ENCODE measurements around the gene PHLDA3. TPM values are rescaled to one million over a fixed set of nuclear protein-coding genes. Genes with fewer than 3 reads are reported as not detected.

The PHLDA3 gene
- polyA plus RNA-seq, 1 donor from 2014 or later: 35.1 TPM

DNA sequence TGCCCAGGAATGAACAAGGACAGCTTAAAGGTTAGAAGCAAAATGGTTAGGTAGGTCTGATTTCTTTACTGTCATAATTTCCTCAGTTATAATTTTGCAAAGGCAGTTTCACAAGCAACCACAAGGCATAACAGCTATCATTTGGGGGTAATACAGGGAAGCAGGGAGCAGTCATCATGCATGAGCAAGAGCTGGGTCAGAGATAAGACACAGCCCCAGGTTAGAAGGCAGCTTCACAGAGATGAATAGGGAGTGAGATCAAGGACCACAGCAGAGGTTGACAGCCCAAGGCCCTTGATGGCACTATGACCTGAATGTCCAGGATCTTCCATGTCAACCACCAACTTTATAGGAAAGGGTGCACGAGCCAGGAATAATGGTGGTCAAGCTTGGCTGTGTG lies 46.9 kb upstream of the PHLDA3 start:
- Histone ChIP-seq H3K9ac (ENCODE audit: low read length) (no peak overlapping the region), H3F3A (ENCODE audit: insufficient read depth, low read length, poor library complexity, severe bottlenecking) (no peaks in the 10 kb centered on the region), H3K4me3 (ENCODE audit: low read length) (no peak overlapping the region), H4K20me1 (ENCODE audit: insufficient read depth) (no peaks in the 10 kb centered on the region), H3K79me2 (replicated peaks; ENCODE audit: insufficient read depth, low read length) (no peaks in the 10 kb centered on the region), H3K9me3 (ENCODE audit: low read length) (no peaks in the 10 kb centered on the region), H2AFZ (ENCODE audit: low read depth, low read length) (no peak overlapping the region), H3K27ac (ENCODE audit: low read length) (no peak overlapping the region), H3K4me2 (ENCODE audit: low read length) (no peak overlapping the region), H3K27me3 (ENCODE audit: insufficient read depth, low read depth, low read length) (no peaks in the 10 kb centered on the region), H3K36me3 (ENCODE audit: insufficient read depth, low read length) (no peaks in the 10 kb centered on the region), H3K9me2 (ENCODE audit: insufficient read depth, low read length) (no peaks in the 10 kb centered on the region)
- TF ChIP-seq MXI1 (conservative IDR thresholded peaks at IDR 0.05; ENCODE audit: poor library complexity, severe bottlenecking) (no peak), POLR2AphosphoS5 (IDR thresholded peaks at IDR 0.05) (no peak), RAD21 (conservative IDR thresholded peaks at IDR 0.05) (no peak), EP300 (conservative IDR thresholded peaks at IDR 0.05; ENCODE audit: poor library complexity, severe bottlenecking) (no peak), EZH2 (IDR thresholded peaks at IDR 0.05; ENCODE audit: borderline replicate concordance, insufficient read depth, low read length, poor library complexity, severe bottlenecking) (no peak), SMC3 (conservative IDR thresholded peaks at IDR 0.05; ENCODE audit: poor library complexity) (no peak), TAF1 (IDR thresholded peaks at IDR 0.05; ENCODE audit: low read depth) (no peak)
- TF ChIP-seq, protein P1, sequence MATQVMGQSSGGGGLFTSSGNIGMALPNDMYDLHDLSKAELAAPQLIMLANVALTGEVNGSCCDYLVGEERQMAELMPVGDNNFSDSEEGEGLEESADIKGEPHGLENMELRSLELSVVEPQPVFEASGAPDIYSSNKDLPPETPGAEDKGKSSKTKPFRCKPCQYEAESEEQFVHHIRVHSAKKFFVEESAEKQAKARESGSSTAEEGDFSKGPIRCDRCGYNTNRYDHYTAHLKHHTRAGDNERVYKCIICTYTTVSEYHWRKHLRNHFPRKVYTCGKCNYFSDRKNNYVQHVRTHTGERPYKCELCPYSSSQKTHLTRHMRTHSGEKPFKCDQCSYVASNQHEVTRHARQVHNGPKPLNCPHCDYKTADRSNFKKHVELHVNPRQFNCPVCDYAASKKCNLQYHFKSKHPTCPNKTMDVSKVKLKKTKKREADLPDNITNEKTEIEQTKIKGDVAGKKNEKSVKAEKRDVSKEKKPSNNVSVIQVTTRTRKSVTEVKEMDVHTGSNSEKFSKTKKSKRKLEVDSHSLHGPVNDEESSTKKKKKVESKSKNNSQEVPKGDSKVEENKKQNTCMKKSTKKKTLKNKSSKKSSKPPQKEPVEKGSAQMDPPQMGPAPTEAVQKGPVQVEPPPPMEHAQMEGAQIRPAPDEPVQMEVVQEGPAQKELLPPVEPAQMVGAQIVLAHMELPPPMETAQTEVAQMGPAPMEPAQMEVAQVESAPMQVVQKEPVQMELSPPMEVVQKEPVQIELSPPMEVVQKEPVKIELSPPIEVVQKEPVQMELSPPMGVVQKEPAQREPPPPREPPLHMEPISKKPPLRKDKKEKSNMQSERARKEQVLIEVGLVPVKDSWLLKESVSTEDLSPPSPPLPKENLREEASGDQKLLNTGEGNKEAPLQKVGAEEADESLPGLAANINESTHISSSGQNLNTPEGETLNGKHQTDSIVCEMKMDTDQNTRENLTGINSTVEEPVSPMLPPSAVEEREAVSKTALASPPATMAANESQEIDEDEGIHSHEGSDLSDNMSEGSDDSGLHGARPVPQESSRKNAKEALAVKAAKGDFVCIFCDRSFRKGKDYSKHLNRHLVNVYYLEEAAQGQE (IDR thresholded peaks at IDR 0.05; ENCODE audit: borderline replicate concordance): no peak
- TF ChIP-seq, protein P2, sequence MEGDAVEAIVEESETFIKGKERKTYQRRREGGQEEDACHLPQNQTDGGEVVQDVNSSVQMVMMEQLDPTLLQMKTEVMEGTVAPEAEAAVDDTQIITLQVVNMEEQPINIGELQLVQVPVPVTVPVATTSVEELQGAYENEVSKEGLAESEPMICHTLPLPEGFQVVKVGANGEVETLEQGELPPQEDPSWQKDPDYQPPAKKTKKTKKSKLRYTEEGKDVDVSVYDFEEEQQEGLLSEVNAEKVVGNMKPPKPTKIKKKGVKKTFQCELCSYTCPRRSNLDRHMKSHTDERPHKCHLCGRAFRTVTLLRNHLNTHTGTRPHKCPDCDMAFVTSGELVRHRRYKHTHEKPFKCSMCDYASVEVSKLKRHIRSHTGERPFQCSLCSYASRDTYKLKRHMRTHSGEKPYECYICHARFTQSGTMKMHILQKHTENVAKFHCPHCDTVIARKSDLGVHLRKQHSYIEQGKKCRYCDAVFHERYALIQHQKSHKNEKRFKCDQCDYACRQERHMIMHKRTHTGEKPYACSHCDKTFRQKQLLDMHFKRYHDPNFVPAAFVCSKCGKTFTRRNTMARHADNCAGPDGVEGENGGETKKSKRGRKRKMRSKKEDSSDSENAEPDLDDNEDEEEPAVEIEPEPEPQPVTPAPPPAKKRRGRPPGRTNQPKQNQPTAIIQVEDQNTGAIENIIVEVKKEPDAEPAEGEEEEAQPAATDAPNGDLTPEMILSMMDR (IDR thresholded peaks at IDR 0.05; ENCODE audit: poor library complexity, severe bottlenecking): no peak

DNA sequence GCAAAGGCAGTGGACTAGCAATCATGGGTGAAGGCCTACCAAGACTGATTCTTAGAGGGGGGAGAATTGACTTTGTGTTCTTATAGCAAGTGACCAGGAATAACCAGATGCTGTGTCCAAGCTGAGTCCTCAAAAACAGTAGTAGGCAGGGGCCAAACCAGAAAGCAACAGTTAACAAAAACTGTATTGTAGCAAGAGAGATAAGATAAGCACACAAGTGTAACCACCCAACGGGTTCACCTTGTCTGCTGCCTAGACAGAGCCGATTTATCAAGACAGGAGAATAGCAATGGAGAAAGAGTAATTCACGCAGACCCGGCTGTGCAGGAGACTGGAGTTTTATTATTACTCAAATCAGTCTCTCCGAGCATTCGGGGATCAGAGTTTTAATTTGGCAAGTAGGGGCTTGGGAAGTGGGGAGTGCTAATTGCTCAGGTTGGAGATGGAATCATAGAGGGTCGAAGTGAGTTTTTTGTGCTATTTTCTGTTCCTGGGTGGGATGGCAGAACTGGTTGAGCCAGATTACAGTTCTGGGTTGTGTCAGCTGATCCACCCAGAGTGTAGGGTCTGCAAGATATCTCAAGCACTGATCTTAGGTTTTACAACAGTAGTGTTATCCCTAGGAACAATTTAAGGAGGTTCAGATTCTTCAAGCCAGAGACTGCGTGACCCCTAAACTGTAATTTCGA lies 46.2 kb upstream of the PHLDA3 start:
- TF ChIP-seq, protein P1 (IDR thresholded peaks at IDR 0.05; ENCODE audit: borderline replicate concordance): no peak
- TF ChIP-seq, protein P2 (IDR thresholded peaks at IDR 0.05; ENCODE audit: poor library complexity, severe bottlenecking): no peak
- TF ChIP-seq POLR2AphosphoS5 (IDR thresholded peaks at IDR 0.05) (no peak), SMC3 (conservative IDR thresholded peaks at IDR 0.05; ENCODE audit: poor library complexity) (no peak), EZH2 (IDR thresholded peaks at IDR 0.05; ENCODE audit: borderline replicate concordance, insufficient read depth, low read length, poor library complexity, severe bottlenecking) (no peak), EP300 (conservative IDR thresholded peaks at IDR 0.05; ENCODE audit: poor library complexity, severe bottlenecking) (no peak), TAF1 (IDR thresholded peaks at IDR 0.05; ENCODE audit: low read depth) (no peak), RAD21 (conservative IDR thresholded peaks at IDR 0.05) (no peak), MXI1 (conservative IDR thresholded peaks at IDR 0.05; ENCODE audit: poor library complexity, severe bottlenecking) (no peak)
- Histone ChIP-seq H2AFZ (ENCODE audit: low read depth, low read length) (no peak overlapping the region), H3K36me3 (ENCODE audit: insufficient read depth, low read length) (no peaks in the 10 kb centered on the region), H3K4me2 (ENCODE audit: low read length) (no peak overlapping the region), H3F3A (ENCODE audit: insufficient read depth, low read length, poor library complexity, severe bottlenecking) (no peaks in the 10 kb centered on the region), H3K9me2 (ENCODE audit: insufficient read depth, low read length) (no peaks in the 10 kb centered on the region), H3K79me2 (replicated peaks; ENCODE audit: insufficient read depth, low read length) (no peaks in the 10 kb centered on the region), H3K27ac (ENCODE audit: low read length) (no peak overlapping the region), H3K9ac (ENCODE audit: low read length) (no peak overlapping the region), H3K4me3 (ENCODE audit: low read length) (no peak overlapping the region), H3K27me3 (ENCODE audit: insufficient read depth, low read depth, low read length) (no peaks in the 10 kb centered on the region), H4K20me1 (ENCODE audit: insufficient read depth) (no peaks in the 10 kb centered on the region), H3K9me3 (ENCODE audit: low read length) (no peaks in the 10 kb centered on the region)
